AG04449 (cell line): ENCODE data around the gene NUTF2.

ENCODE experiments used
- CTCF ChIA-PET: fragments of 350-600 bp; formaldehyde crosslinking; extraction: SDS; loops from one replicate; lab custom pipeline; 2021; ENCODE audit warnings: antibody characterized with exemption; lab: Yijun Ruan, JAX
- POLR2A ChIA-PET: fragments of 400-600, 350-600 bp; formaldehyde crosslinking; extraction: SDS; loops from one replicate; lab custom pipeline; 2020; ENCODE audit warnings: antibody characterized with exemption, inconsistent platforms; lab: Yijun Ruan, JAX
- DNase-seq: peaks from one replicate; pipeline ENCODE4 v3.0.0-alpha.2; 2010; ENCODE audit warnings: low read depth, low spot score
- H3K4me3 ChIP-seq: 2 replicates; pipeline ENCODE4 v1.5.1; 2011; ENCODE audit warnings: low read depth, mild to moderate bottlenecking, control low read depth, low read length
- CTCF ChIP-seq: IDR thresholded peaks from one replicate; pipeline ENCODE4 v1.5.1; 2011; ENCODE audit warnings: mild to moderate bottlenecking, moderate library complexity, low read length, control low read depth, inconsistent platforms; ENCODE audit not compliant: insufficient read depth; ENCODE audit errors: missing control alignments

NUTF2 gene

GRCh38 chr16:67892899-67893742 is 46.4 kb downstream of the NUTF2 start, which contains the start of gene PSKH1:
PSKH1 (plus strand) TSS chr16:67893254; CDS start chr16:67908750, 15,496 bp downstream.
- peak; percentile 44 for DNase-seq
- H3K4me3 ChIP-seq = peak within 1 kb of the TSS; percentile 91
- ChIA-PET POLR2A (interaction anchor here (1.0 kb wide), 1 partner anchor 9 kb away, joined by 3 read pairs; no protein-coding TSS in a partner anchor), CTCF (interaction anchor here (1.0 to 4.5 kb wide), 7 partner anchors 10 to 372 kb away, joined by 3 to 47 read pairs (median 4); partner anchors contain the start of gene NRN1L)
- TF ChIP-seq CTCF = no peak

GRCh38 chr16:67893743-67894399 is 47.1 kb downstream of the NUTF2 start:
- TF ChIP-seq CTCF = no peak
- no peak for DNase-seq
- POLR2A ChIA-PET = interaction anchor here (0.5 kb wide), 1 partner anchor 10 kb away, joined by 3 read pairs; no protein-coding TSS in a partner anchor
- peak overlapping the region; percentile 91 for H3K4me3 ChIP-seq
- CTCF ChIA-PET = interaction anchor here (1.0 to 4.5 kb wide), 6 partner anchors 9 to 373 kb away, joined by 3 to 47 read pairs (median 5); partner anchors contain the start of gene NRN1L

GRCh38 chr16:67897231-67897630 is 50.5 kb downstream of the NUTF2 start:
- no peak for TF ChIP-seq CTCF
- H3K4me3 ChIP-seq = no peak overlapping the region
- no peak for DNase-seq
- ChIA-PET POLR2A (interaction anchor here (1.0 to 1.3 kb wide), 2 partner anchors 38 to 51 kb away, joined by 3 to 5 read pairs; no protein-coding TSS in a partner anchor), CTCF (interaction anchor here (1.1 to 2.5 kb wide), 4 partner anchors 13 to 224 kb away, joined by 3 to 13 read pairs (median 7); partner anchors contain the start of gene NRN1L)

GRCh38 chr16:67901734-67902133 is 55.0 kb downstream of the NUTF2 start:
- ChIA-PET CTCF (interaction anchor here (3.6 kb wide), 1 partner anchor 18 kb away, joined by 18 read pairs; the partner anchor contains the start of gene NRN1L), POLR2A (no interaction called here)
- no peak overlapping the region for H3K4me3 ChIP-seq
- no peak for TF ChIP-seq CTCF
- no peak for DNase-seq

GRCh38 chr16:67902831-67903230 is 56.1 kb downstream of the NUTF2 start:
- no peak for DNase-seq
- TF ChIP-seq CTCF = no peak
- POLR2A ChIA-PET = no interaction called here
- no peak overlapping the region for H3K4me3 ChIP-seq
- CTCF ChIA-PET = interaction anchor here (1.1 to 2.2 kb wide), 5 partner anchors 10 to 86 kb away, joined by 3 to 17 read pairs (median 4); partner anchors contain the start of genes NRN1L and PSKH1
